WTC11 (cell line): ENCODE results near the gene KLRB1.

ENCODE experiments used
- CREB1 ChIP-seq: sonication (generic); formaldehyde crosslinking; IDR thresholded peaks from 2 replicates; pipeline ENCODE4 v1.8.0; 2023; ENCODE audit warnings: mild to moderate bottlenecking, missing genetic modification reagents
- CTCF ChIP-seq: fragments of 200-600 bp; IDR thresholded peaks from 2 replicates; pipeline ENCODE4 v1.8.0; 2022; ENCODE audit warnings: antibody characterized with exemption
- ELF4 ChIP-seq: sonication (generic); formaldehyde crosslinking; IDR thresholded peaks from 2 replicates; pipeline ENCODE4 v1.8.1; 2022; ENCODE audit warnings: low read depth, mild to moderate bottlenecking, moderate library complexity, missing genetic modification reagents
- IRF1 ChIP-seq: sonication (generic); formaldehyde crosslinking; IDR thresholded peaks from 2 replicates; pipeline ENCODE4 v1.8.0; 2023; ENCODE audit warnings: missing genetic modification reagents
- JUN ChIP-seq: sonication (generic); formaldehyde crosslinking; IDR thresholded peaks from 2 replicates; pipeline ENCODE4 v1.8.0; 2023; ENCODE audit warnings: mild to moderate bottlenecking, missing genetic modification reagents
- MLX ChIP-seq: sonication (generic); formaldehyde crosslinking; IDR thresholded peaks from 2 replicates; pipeline ENCODE4 v1.8.1; 2023; ENCODE audit warnings: mild to moderate bottlenecking, missing genetic modification reagents, moderate library complexity
- TF ChIP-seq, protein P1 (sequence below): sonication (generic); formaldehyde crosslinking; IDR thresholded peaks from 2 replicates; pipeline ENCODE4 v1.8.0; 2022; ENCODE audit warnings: mild to moderate bottlenecking, missing genetic modification reagents

- TF ChIP-seq JUN (CRISPR knock-in tag), result no peak
- TF ChIP-seq, protein P1, sequence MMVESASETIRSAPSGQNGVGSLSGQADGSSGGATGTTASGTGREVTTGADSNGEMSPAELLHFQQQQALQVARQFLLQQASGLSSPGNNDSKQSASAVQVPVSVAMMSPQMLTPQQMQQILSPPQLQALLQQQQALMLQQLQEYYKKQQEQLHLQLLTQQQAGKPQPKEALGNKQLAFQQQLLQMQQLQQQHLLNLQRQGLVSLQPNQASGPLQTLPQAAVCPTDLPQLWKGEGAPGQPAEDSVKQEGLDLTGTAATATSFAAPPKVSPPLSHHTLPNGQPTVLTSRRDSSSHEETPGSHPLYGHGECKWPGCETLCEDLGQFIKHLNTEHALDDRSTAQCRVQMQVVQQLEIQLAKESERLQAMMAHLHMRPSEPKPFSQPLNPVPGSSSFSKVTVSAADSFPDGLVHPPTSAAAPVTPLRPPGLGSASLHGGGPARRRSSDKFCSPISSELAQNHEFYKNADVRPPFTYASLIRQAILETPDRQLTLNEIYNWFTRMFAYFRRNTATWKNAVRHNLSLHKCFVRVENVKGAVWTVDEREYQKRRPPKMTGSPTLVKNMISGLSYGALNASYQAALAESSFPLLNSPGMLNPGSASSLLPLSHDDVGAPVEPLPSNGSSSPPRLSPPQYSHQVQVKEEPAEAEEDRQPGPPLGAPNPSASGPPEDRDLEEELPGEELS (CRISPR knock-in tag), result no peak
- no peak for TF ChIP-seq CREB1 (CRISPR knock-in tag)
- TF ChIP-seq IRF1 (CRISPR knock-in tag), result no peak
- TF ChIP-seq MLX (CRISPR knock-in tag), result no peak
- TF ChIP-seq CTCF, result no peak
- TF ChIP-seq ELF4, result no peak
These were observed 39.4 kb upstream of the KLRB1 start for GRCh38 chr12:9646794-9647781.
